ENCODE results near the gene FARP2.

DNA sequence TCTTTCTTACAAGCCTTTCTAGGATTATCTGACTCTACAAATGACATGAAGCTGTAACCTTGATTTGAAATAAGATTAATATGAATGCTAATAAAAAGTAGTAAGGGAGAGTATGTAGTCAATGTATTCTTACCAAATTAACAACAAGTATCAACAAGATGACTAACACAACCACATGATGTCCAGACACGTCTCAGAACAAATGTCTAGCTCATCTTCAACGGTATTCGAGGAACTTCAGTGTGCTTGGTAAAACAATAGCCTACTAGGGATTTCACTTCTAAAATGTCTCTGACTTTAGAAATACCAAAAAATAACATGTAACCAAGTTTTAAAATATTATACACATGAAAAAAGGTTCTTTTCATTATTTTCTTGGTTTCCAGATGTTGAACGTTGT is 44.0 kb upstream of the FARP2 start:
- TF ChIP-seq POLR2A (IDR thresholded peaks at IDR 0.05) (no peak), CTCF (IDR thresholded peaks at IDR 0.05) (no peak)

Data from right lobe of liver (tissue), 4 donors.